Activated naive CD4-positive, alpha-beta T cell treated with Interleukin-2 at 50 U/mL for 16 hours (primary cell): ENCODE data around the gene IL25.

Experiments used
- DNase-seq: peaks from one replicate; pipeline ENCODE4 v3.0.0-alpha.2; 2020

The IL25 gene

DNA sequence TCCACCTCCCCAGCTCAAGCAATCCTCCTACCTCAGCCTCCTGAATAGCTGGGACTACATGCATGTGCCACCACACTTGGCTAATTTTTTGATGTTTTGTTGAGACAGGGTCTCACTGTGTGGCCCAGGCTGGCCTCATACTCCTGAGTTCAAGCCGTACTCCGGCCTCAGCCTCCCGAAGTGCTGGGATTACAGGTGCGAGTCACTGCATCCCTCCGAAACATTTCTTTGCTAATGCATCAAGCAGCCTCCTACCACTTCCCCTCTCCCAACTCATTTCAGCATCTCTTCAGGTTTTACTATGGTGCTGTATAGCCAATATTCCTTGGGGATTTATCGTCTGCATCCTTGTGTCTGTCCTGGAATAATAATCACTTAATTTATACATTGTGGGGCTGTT, 17.6 kb upstream of the IL25 start:
- no peak for DNase-seq

DNA sequence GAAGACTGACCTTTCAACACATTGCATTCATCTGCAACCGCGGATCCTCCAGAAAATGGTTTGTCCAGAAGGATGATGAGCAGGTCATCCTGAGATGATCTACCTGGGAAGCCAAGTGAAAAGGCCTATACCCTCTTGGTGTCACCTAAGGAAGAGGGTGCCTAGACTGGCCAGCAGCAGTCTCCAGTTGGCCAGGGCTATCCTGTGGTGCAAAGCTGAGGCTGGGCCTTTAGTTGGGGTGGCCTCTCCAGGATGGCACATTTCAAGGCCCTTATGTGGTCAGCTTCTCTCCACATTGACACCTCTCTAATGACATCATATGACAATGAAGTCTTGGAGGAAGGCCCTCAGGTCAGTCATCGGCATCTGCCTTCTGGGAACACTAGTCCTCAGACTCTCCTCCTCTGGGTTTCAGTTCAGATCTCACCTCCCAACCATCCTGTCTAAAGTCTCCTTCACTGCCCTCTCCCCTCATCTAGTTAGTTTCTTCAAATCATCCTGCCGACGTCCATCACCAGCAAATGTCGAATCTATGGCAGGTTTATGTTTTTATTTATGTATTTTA, 16.7 kb upstream of the IL25 start:
- no peak for DNase-seq

- no peak for DNase-seq
These were observed 15.9 kb upstream of the IL25 start for GRCh38 chr14:23356662-23357061.

DNA sequence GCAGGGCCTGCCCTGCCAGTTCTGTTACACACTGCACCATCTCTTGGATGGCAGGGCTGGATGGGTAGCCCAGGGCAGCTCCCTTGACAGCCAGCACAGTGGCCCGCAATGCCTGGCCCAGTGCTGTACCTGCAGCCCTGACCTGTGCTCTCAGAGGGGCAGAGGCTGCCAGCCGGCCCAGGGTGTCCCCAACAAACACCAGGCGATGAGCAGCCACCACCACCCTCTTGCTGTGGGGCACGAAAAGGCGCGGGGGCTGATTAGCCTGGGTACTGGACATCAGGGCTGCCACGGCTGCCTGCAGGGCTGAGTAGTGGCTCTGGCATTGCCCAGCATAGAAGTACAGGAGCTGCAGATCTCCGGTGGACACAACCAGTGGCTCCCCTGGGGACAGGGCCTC, 15.3 kb upstream of the IL25 start:
- no peak for DNase-seq

- DNase-seq = no peak
These were observed 14.6 kb upstream of the IL25 start for GRCh38 chr14:23358042-23358441.

DNA sequence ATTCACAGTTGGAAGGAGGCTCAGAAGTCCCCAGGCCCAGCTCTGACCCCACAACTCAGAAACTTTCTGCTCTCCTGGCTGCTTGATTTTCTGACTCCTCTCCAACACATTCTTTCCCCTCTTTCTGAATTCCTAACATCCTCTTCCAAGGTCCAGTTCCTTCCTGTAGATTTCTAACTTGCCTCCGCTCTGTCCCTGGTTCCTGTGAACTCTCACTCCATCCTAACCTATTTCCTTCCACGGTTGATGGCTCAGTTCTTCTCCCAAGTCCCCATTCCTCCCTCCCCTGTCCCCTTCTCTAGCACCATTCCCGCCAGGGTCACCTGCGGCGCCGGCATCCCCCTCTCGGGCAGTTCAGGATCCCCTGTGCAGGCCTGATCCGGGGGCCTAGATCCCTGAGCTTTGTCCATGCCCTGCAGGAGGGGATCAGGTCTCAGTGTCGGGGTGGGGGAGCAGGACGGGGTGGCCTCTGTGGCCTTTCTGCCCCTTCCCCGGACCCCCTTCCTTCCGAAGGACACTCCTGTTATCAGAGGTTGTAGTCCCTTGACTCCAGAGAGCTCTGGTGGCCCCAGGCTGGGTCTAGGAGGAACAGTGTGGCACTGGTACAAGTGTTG, 13.9 kb upstream of the IL25 start:
- DNase-seq = no peak

DNA sequence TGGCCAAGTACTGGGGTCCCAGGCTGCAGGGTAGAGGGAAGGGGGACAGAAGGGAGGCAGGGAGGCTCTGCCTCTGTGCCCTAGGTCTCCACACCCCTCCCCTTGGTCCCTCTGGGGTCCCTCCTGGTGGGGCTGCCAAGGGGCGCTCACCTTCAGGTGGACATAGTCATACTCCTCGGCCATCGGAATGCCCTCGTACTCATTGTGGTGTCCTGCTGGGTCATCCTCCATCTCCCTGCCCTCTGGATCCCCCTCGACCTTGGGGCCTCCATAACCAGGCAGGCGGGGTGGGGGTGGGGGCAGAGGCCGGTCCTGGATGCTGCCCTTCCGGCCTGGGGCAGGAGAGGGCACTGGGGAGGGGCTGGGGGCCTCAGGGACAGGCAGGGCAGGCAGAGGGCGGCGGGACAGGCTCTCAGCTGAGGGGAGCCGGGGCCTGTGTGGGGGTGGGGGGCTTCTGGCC, 13.4 kb upstream of the IL25 start:
- DNase-seq = no peak

GRCh38 chr14:23359722-23360447, 12.7 kb upstream of the IL25 start:
- DNase-seq = no peak

DNA sequence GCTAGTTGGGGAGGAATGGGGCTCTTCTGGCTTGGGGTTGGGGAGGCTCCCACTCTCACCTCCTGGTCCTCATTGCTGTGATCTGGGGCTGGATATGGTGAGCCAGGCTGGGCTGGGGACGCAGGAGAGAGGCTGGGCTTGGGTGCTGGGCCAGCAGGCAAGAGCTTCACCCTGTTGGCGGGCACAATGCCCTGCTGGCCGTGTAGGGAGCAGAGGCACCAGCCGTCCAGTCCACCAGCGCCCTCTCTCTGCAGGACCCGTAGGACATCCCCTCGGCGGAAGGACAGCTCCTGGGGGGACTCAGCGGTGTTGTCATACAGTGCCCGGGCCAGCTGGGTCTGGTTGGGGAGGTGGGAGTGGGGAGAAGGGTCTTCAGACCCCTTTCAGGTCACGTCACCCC, 12.1 kb upstream of the IL25 start:
- no peak for DNase-seq

DNA sequence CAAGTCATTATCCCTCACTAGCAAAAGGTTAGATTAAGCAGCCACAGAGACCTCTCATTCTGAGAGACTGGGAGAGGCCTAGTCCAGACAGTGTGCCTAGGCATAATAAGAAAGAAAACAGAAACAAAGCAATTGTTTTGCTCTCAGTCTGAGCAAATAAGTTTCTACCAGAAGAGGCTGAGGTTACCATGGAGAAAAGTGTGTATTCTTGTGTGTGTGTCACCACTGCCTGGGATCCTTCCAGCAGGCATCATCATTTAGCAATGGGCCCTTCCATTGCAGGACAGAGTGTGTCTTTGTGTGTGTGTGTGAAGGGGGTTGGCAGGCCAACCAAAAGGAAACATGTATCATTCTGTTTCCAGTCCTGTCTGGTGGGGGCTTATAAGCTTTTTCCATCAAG, 11.3 kb upstream of the IL25 start:
- DNase-seq = no peak

- no peak for DNase-seq
These were observed 10.8 kb upstream of the IL25 start for GRCh38 chr14:23361763-23362162.

DNA sequence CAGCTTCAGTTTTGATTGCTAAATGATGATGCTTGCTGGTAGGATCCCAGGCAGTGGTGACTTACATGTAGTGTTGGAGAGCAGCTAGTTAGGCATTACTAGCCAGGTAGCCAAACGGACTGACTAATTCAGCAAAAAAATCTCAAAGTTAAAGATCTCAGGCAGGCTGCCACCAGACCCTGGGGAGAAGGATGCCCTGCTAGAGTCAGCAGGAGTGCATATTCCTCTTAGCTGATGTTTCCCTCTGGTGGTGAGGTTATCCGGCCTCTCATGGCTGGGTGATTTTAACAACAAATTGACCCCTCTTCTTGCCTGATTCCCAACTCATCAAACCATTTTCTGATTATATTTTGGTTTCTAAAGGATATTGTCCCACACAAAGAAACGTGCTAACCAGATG, 10.4 kb upstream of the IL25 start:
- DNase-seq = no peak

DNA sequence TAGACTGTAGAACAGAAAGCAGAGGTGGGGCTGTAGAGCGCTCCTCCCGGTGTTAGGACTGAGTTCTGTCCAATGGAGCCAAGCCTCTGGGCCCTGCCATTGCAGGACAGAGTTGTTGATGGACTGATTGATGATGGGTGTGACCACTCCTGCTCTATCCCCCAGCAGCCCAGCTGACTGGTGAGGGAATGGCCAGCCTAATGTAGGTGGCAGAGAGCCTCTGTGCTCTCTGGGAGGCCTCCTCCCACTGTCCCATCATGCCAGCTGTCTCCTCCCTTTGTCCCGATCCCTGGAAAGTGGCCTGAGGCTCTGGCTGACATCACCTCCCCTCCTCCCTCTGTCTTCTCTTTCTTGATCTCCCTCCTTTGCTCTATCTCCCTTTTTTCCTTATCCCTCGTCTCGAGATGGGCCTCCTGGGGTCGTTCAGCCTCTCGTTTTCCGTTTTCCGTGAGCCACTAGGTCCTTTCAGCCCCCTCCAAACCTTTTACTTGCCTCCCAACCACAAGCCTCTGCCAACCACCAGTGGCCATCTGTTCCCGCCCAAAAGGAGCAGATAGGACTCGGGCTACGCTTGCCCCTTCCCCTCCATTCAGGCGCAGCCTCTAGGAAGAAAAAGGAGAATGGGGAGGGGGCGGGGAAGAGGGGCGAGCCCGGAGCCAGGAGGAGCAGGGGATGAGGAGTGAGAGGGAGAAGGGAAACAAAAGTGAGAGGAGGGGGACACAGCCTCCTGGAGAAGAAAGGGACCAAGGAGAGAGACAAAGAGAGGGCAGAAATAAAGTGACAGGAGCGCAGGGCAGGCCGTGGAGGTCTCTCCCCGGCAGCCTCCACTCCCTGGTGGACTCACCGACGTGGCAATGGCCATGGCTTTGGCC, 8.2 kb upstream of the IL25 start:
- DNase-seq = no peak

DNA sequence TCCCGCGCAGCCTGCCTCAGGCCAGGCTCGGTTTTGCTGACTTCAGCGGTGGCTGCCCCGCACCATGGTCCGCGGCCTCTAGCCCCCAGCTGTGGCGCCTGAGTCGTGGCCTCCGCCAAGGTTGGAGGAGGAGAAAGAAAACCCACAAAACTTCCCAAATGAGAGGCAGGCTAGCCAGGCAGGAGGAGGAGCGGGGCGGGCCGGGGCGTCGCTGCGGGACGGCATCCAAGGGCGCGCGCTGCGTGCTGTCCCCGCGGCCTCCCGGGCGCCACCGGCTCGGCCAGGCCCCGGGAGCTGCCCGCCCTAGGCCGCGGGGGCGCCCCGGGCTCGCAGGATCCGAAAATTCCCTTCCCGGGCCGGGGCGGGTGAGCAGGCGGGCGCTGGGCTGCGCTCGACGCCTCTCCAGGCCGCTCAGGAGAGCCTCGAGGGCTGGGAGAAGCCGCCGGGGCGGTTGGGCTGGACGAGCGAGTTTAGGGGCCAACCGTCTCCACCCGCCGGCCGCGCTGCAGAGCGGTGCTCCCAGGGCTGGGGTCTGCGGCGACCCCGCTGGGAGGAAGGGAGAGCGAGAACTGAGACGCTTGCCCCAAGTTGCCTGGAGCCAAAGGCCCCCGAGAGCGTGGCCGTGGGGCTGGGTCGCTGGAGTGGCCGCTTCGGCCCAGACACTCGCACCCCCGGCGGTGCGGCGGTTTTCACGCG, 7.4 kb upstream of the IL25 start, which contains the start of gene EFS:
Gene EFS (minus strand): TSS at position 137 of the 696 bp plus-strand sequence. CDS start 147 bp downstream, outside the sequence.
- no peak for DNase-seq

- DNase-seq = no peak
These were observed 6.7 kb upstream of the IL25 start for GRCh38 chr14:23365732-23366425.

- DNase-seq = no peak
These were observed 6.1 kb upstream of the IL25 start for GRCh38 chr14:23366426-23366921.

- DNase-seq = no peak
These were observed 2.4 kb upstream of the IL25 start for GRCh38 chr14:23370221-23370620.

- no peak for DNase-seq
These were observed 744 bp upstream of the IL25 start for GRCh38 chr14:23371865-23372264.

GRCh38 chr14:23373041-23373440, 432 bp downstream of the IL25 start:
- no peak for DNase-seq

DNA sequence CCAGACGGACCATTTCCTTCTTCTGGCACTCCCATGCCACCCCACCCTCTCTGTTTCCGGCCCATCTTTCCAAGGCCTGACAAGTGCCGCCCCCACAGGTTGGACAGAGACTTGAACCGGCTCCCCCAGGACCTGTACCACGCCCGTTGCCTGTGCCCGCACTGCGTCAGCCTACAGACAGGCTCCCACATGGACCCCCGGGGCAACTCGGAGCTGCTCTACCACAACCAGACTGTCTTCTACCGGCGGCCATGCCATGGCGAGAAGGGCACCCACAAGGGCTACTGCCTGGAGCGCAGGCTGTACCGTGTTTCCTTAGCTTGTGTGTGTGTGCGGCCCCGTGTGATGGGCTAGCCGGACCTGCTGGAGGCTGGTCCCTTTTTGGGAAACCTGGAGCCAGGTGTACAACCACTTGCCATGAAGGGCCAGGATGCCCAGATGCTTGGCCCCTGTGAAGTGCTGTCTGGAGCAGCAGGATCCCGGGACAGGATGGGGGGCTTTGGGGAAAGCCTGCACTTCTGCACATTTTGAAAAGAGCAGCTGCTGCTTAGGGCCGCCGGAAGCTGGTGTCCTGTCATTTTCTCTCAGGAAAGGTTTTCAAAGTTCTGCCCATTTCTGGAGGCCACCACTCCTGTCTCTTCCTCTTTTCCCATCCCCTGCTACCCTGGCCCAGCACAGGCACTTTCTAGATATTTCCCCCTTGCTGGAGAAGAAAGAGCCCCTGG, 3.1 kb downstream of the IL25 start:
- no peak for DNase-seq
